WTC11 (cell line): Measurements from ENCODE around the gene DHRS4L2. TPM values are rescaled to one million over a fixed set of nuclear protein-coding genes. Genes with fewer than 3 reads are reported as not detected.
A peak's percentile ranks its signal among the peaks of the same experiment; 100 is the strongest.
"Not testable (repeated sequence)": the region's sequence is repeated elsewhere in the genome, so short reads cannot be mapped to it uniquely, and the experiment has no call there.

ENCODE experiments used
- ATAC-seq: fragments of 200-7000 bp; cut with Tn5 transposase; 2 replicates; pipeline ENCODE4 v1.10.0; 2021; ENCODE audit warnings: mild to moderate bottlenecking, moderate library complexity
- Bru-seq: library from RNA; stranded (reverse); fragments of 400-500 nt; gene quantifications from one replicate; lab custom pipeline; 2021; lab: Mats Ljungman, UMichigan
- CTCF ChIA-PET: fragments of 300-600 bp; sonication (Branson Sonifier 250); formaldehyde crosslinking; loops from one replicate; lab custom pipeline; 2021; ENCODE audit warnings: antibody characterized with exemption; lab: Charles Lee
- POLR2A ChIA-PET: fragments of 350-600 bp; sonication (Branson Sonifier 250); formaldehyde crosslinking; loops from one replicate; lab custom pipeline; 2021; ENCODE audit warnings: antibody characterized with exemption; lab: Charles Lee
- DNase-seq: peaks from one replicate; pipeline ENCODE4 v3.0.0; 2021; ENCODE audit warnings: low spot score
- H3K27ac Mint-ChIP-seq: 2 replicates; pipeline ENCODE4 v1.8.0; 2021; ENCODE audit warnings: mixed read lengths
- H3K27me3 Mint-ChIP-seq: 2 replicates; pipeline ENCODE4 v1.8.0; 2021; ENCODE audit warnings: low read depth, mild to moderate bottlenecking, moderate library complexity, mixed read lengths
- H3K36me3 Mint-ChIP-seq: 2 replicates; pipeline ENCODE4 v1.8.0; 2021; ENCODE audit warnings: mixed read lengths
- H3K4me1 Mint-ChIP-seq: 2 replicates; pipeline ENCODE4 v1.8.0; 2022; ENCODE audit warnings: mixed read lengths
- H3K4me3 Mint-ChIP-seq: 2 replicates; pipeline ENCODE4 v1.8.0; 2021; ENCODE audit warnings: mild to moderate bottlenecking, moderate library complexity, mixed read lengths
- H3K9me3 Mint-ChIP-seq: 2 replicates; pipeline ENCODE4 v1.8.0; 2021; ENCODE audit warnings: mixed read lengths
- E2F5 ChIP-seq: sonication (generic); formaldehyde crosslinking; IDR thresholded peaks from 2 replicates; pipeline ENCODE4 v1.8.1; 2022; ENCODE audit warnings: mild to moderate bottlenecking, moderate library complexity, missing genetic modification reagents
- GABPB1 ChIP-seq: sonication (generic); formaldehyde crosslinking; IDR thresholded peaks from 2 replicates; pipeline ENCODE4 v1.8.1; 2023; ENCODE audit warnings: mild to moderate bottlenecking, missing genetic modification reagents
- HMGXB4 ChIP-seq: sonication (generic); formaldehyde crosslinking; IDR thresholded peaks from 2 replicates; pipeline ENCODE4 v1.8.1; 2023; ENCODE audit warnings: mild to moderate bottlenecking, moderate library complexity, missing genetic modification reagents
- SP1 ChIP-seq: sonication (generic); formaldehyde crosslinking; conservative IDR thresholded peaks from 2 replicates; pipeline ENCODE4 v1.8.1; 2022; ENCODE audit warnings: missing genetic modification reagents
- STAT6 ChIP-seq: sonication (generic); formaldehyde crosslinking; conservative IDR thresholded peaks from 2 replicates; pipeline ENCODE4 v1.8.1; 2023; ENCODE audit warnings: mild to moderate bottlenecking, low read depth, missing genetic modification reagents, moderate library complexity
- long read RNA-seq, 3 experiments: library from RNA in 1 of 3; library from capped mRNA in 1 of 3; library from polyadenylated mRNA in 1 of 3; unstranded in 2 of 3; stranded (forward) in 1 of 3; transcript quantifications; one replicate each; pipeline ENCODE4 v2.0.0, GENCODE V29; 2021
- total RNA-seq: library from RNA; stranded (reverse); gene quantifications from 3 replicates; pipeline ENCODE4 v1.2.3, GENCODE V29; 2021
- TF ChIP-seq, protein P1 (sequence below): sonication (generic); formaldehyde crosslinking; IDR thresholded peaks from 2 replicates; pipeline ENCODE4 v1.8.0; 2022; ENCODE audit warnings: mild to moderate bottlenecking, missing genetic modification reagents
- TF ChIP-seq, protein P2 (sequence below): sonication (generic); formaldehyde crosslinking; IDR thresholded peaks from 2 replicates; pipeline ENCODE4 v1.8.0; 2022; ENCODE audit warnings: missing genetic modification reagents
- TF ChIP-seq, protein P3 (sequence below): sonication (generic); formaldehyde crosslinking; IDR thresholded peaks from 2 replicates; pipeline ENCODE4 v1.8.1; 2023; ENCODE audit warnings: mild to moderate bottlenecking, missing genetic modification reagents, borderline replicate concordance

DHRS4L2 gene
- total RNA-seq (8.7 to 10.2 TPM (median 9.7 TPM) in 3 replicates), Bru-seq, nascent RNA (percentile 50 among the genes with signal in this experiment)
- long read RNA-seq, experiment 1, partial matches to known transcripts = 1 of 8 reads
- long read RNA-seq, experiment 1, other reads (novel, unspliced or antisense) = 3 of 8 reads
- long read RNA-seq, experiment 2, partial matches to known transcripts = 3 of 7 reads
- long read RNA-seq, experiment 2, other reads (novel, unspliced or antisense) = 4 of 7 reads
- long read RNA-seq, experiment 3, partial matches to known transcripts = 3 of 12 reads
- long read RNA-seq, experiment 3, other reads (novel, unspliced or antisense) = 7 of 12 reads

DNA sequence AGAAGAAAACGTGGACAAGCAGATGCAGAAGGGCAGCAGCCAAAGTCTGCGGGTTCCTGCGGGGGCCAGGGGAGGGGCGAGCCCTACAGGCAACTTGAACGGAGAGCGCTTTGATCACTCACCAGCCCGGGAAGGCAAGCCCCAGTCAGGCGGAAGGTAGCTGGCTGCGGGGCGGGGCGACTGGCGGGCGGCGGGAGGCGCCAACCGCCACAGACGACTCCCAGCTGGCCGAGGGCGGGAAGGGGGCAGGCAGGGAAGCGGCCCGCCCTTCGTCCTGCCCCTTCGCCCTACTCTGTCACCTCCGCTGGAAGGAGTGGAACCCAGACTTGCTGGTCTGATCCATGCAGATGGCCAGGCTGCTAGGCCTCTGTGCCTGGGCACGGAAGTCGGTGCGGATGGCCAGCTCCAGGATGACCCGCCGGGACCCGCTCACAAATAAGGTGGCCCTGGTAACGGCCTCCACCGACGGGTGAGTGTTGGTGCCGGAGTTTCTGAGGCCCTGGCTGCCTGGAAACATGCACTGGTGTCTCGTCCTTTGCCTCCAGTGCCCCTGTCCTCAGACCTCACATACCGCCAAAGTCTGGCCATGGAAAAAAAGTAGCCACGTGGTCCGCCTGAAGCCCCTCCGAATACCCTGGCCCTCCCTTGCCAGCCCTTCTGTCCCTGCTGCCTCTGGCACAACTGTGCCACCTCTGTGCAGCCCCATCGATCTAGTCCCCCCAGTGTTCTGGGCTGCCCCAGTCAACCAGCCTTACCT is at the start of gene DHRS4L2:
Gene DHRS4L2 (plus strand): TSS at position 323 of the 757 bp plus-strand sequence. CDS start 19 bp downstream, at position 342.
- Mint-ChIP-seq H3K4me1 (peaks cover 13% of the 10 kb centered on the region), H3K4me3 (peak within 1 kb of the TSS; percentile 63)
- H3K36me3 Mint-ChIP-seq, POLR2A ChIA-PET, H3K27ac Mint-ChIP-seq, H3K27me3 Mint-ChIP-seq, H3K9me3 Mint-ChIP-seq: not testable (repeated sequence)
- ATAC-seq (peak; percentile 97), DNase-seq (peak; percentile 89)
- CTCF ChIA-PET = interaction anchor here (0.8 to 2.5 kb wide), 9 partner anchors 11 to 357 kb away, joined by 3 to 8 read pairs (median 4); partner anchors contain the start of genes CARMIL3, DCAF11 and NRL
- TF ChIP-seq, protein P1, sequence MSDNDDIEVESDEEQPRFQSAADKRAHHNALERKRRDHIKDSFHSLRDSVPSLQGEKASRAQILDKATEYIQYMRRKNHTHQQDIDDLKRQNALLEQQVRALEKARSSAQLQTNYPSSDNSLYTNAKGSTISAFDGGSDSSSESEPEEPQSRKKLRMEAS = peak; percentile 81
- TF ChIP-seq E2F5 (CRISPR knock-in tag) (peak; percentile 92), GABPB1 (CRISPR knock-in tag) (peak; percentile 24), SP1 (peak; percentile 71), HMGXB4 (CRISPR knock-in tag) (0 out of 2 replicates have a peak, but pooled peaks have one; percentile 28)
- TF ChIP-seq, protein P2, sequence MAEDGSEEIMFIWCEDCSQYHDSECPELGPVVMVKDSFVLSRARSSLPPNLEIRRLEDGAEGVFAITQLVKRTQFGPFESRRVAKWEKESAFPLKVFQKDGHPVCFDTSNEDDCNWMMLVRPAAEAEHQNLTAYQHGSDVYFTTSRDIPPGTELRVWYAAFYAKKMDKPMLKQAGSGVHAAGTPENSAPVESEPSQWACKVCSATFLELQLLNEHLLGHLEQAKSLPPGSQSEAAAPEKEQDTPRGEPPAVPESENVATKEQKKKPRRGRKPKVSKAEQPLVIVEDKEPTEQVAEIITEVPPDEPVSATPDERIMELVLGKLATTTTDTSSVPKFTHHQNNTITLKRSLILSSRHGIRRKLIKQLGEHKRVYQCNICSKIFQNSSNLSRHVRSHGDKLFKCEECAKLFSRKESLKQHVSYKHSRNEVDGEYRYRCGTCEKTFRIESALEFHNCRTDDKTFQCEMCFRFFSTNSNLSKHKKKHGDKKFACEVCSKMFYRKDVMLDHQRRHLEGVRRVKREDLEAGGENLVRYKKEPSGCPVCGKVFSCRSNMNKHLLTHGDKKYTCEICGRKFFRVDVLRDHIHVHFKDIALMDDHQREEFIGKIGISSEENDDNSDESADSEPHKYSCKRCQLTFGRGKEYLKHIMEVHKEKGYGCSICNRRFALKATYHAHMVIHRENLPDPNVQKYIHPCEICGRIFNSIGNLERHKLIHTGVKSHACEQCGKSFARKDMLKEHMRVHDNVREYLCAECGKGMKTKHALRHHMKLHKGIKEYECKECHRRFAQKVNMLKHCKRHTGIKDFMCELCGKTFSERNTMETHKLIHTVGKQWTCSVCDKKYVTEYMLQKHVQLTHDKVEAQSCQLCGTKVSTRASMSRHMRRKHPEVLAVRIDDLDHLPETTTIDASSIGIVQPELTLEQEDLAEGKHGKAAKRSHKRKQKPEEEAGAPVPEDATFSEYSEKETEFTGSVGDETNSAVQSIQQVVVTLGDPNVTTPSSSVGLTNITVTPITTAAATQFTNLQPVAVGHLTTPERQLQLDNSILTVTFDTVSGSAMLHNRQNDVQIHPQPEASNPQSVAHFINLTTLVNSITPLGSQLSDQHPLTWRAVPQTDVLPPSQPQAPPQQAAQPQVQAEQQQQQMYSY = 0 out of 2 replicates have a peak, but pooled peaks have one; percentile 25
- TF ChIP-seq, protein P3, sequence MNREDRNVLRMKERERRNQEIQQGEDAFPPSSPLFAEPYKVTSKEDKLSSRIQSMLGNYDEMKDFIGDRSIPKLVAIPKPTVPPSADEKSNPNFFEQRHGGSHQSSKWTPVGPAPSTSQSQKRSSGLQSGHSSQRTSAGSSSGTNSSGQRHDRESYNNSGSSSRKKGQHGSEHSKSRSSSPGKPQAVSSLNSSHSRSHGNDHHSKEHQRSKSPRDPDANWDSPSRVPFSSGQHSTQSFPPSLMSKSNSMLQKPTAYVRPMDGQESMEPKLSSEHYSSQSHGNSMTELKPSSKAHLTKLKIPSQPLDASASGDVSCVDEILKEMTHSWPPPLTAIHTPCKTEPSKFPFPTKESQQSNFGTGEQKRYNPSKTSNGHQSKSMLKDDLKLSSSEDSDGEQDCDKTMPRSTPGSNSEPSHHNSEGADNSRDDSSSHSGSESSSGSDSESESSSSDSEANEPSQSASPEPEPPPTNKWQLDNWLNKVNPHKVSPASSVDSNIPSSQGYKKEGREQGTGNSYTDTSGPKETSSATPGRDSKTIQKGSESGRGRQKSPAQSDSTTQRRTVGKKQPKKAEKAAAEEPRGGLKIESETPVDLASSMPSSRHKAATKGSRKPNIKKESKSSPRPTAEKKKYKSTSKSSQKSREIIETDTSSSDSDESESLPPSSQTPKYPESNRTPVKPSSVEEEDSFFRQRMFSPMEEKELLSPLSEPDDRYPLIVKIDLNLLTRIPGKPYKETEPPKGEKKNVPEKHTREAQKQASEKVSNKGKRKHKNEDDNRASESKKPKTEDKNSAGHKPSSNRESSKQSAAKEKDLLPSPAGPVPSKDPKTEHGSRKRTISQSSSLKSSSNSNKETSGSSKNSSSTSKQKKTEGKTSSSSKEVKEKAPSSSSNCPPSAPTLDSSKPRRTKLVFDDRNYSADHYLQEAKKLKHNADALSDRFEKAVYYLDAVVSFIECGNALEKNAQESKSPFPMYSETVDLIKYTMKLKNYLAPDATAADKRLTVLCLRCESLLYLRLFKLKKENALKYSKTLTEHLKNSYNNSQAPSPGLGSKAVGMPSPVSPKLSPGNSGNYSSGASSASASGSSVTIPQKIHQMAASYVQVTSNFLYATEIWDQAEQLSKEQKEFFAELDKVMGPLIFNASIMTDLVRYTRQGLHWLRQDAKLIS (CRISPR knock-in tag) = 0 out of 2 replicates have a peak, but pooled peaks have one; percentile 35

DNA sequence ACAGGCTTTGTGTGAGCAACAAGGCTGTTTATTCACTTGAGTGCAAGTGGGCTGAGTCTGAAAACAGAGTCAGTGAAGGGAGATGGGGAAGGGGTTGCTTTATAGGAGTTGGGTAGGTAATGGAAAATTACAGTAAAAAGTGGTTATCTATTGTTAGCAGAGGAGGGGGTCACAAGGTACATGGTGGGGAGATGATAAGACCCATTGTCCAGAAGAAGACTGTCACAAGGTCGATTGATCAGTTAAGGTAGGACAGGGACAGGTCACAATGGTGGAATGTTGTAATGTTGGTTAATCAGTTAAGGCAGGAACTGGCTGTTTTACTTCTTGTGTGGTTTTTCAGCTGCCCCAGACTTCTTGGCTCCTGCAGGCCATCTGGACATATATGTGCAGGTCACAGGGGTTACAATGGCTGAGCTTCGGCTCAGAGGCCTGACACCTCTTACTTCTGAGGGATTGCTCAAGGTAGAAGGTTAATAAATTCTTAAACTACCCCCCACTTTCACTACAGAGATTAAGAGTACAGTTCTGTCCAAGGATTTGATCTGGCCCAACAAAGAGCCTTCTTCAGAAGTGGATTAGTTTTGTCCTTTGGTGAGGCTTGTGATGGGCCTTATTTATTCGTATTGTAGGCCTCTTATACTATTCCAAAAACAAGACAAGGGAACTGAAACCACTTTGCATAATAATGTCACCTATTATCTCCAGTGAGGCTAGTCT is 49.0 kb upstream of the DHRS4L2 start:
- Mint-ChIP-seq H3K36me3 (0 out of 2 replicates have a peak, but pooled peaks cover 3% of the 10 kb centered on the region), H3K27me3 (peaks cover 5% of the 10 kb centered on the region; the same call in 1 of the 2 replicates), H3K27ac (no peak overlapping the region), H3K4me1 (0 out of 2 replicates have a peak, but pooled peaks cover 4% of the 10 kb centered on the region), H3K4me3 (no peak overlapping the region), H3K9me3 (peaks cover 11% of the 10 kb centered on the region)
- DNase-seq (no peak), ATAC-seq (no peak)
- CTCF ChIA-PET = no interaction called here
- POLR2A ChIA-PET = no interaction called here
- no peak for TF ChIP-seq HMGXB4 (CRISPR knock-in tag)
- TF ChIP-seq STAT6 = no peak
